GM12878 (cell line): ENCODE measurements around the gene MALRD1. TPM values are rescaled to one million over a fixed set of nuclear protein-coding genes. Genes with fewer than 3 reads are reported as not detected.

ENCODE experiments used
- ATAC-seq: fragments of 200-7000 bp; cut with Tn5 transposase; 3 replicates; pipeline ENCODE4 v1.9.1; 2020; ENCODE audit warnings: mild to moderate bottlenecking, moderate library complexity
- BruUV-seq: library from RNA; stranded (reverse); fragments of 400-500 nt; replicated peaks from 2 replicates; lab custom pipeline; 2021; lab: Mats Ljungman, UMichigan
- CTCF ChIA-PET: fragments of 300-600 bp; sonication (Branson Sonifier 250); formaldehyde crosslinking; extraction: SDS; loops from one replicate; lab custom pipeline; 2021; ENCODE audit warnings: inconsistent platforms; lab: Yijun Ruan, JAX
- POLR2A ChIA-PET: fragments of 350-600 bp; formaldehyde crosslinking; extraction: SDS; loops from one replicate; lab custom pipeline; 2021; ENCODE audit warnings: inconsistent platforms; lab: Charles Lee
- RAD21 ChIA-PET: fragments of 300-600 bp; sonication (Branson Sonifier 250); formaldehyde crosslinking; loops from one replicate; lab custom pipeline; 2023; ENCODE audit warnings: antibody characterized with exemption; ENCODE audit not compliant: unreplicated experiment; lab: Charles Lee
- SMC1A ChIA-PET: fragments of 300-600 bp; sonication (Branson Sonifier 250); formaldehyde crosslinking; loops from one replicate; lab custom pipeline; 2023; ENCODE audit not compliant: unreplicated experiment, uncharacterized antibody; lab: Charles Lee
- DNase-seq: peaks from one replicate; pipeline ENCODE4 v3.0.0-alpha.2; 2011; ENCODE audit warnings: low read depth, low spot score
- FAIRE-seq: peaks from 3 replicates; lab custom pipeline; 2011; peaks lifted over from hg19 to GRCh38; lab: Jason Lieb, UNC
- H2AFZ ChIP-seq: 2 replicates; pipeline ENCODE4 v1.6.0; 2011; ENCODE audit warnings: low read depth, low read length, control low read depth; ENCODE audit not compliant: control insufficient read depth
- H3K27ac ChIP-seq: 2 replicates; pipeline ENCODE4 v1.5.1; 2011; ENCODE audit warnings: control low read depth; ENCODE audit not compliant: control insufficient read depth, insufficient read depth
- H3K27me3 ChIP-seq, 2 experiments: replicated peaks in 1 of 2; 2 replicates each; pipeline versions ENCODE4 v1.6.0 to v1.6.1; 2011; ENCODE audit warnings: low read length in 1 of 2; ENCODE audit not compliant: control insufficient read depth in 2 of 2, insufficient read depth in 2 of 2
- H3K36me3 ChIP-seq, 2 experiments: 2 replicates each; pipeline ENCODE4 v1.5.1; 2011; ENCODE audit warnings: low read length in 1 of 2; ENCODE audit not compliant: control insufficient read depth in 2 of 2, insufficient read depth in 2 of 2
- H3K4me1 ChIP-seq: 2 replicates; pipeline ENCODE4 v1.6.1; 2011; ENCODE audit warnings: mild to moderate bottlenecking, low read length, moderate library complexity, mixed read lengths; ENCODE audit not compliant: control insufficient read depth, insufficient read depth
- H3K4me2 ChIP-seq: 2 replicates; pipeline ENCODE4 v1.6.0; 2011; ENCODE audit warnings: control low read depth; ENCODE audit not compliant: control insufficient read depth, insufficient read depth
- H3K4me3 ChIP-seq: fragments of 200-600 bp; sonication (generic); 2 replicates; pipeline ENCODE4 v1.5.1; 2016
- H3K79me2 ChIP-seq: 2 replicates; pipeline ENCODE4 v1.6.0; 2011; ENCODE audit warnings: low read length; ENCODE audit not compliant: control insufficient read depth, insufficient read depth
- H3K9ac ChIP-seq: 2 replicates; pipeline ENCODE4 v1.8.0; 2011; ENCODE audit warnings: low read length, control low read depth, mixed read lengths; ENCODE audit not compliant: control insufficient read depth, insufficient read depth
- H3K9me3 ChIP-seq: replicated peaks from 3 replicates; pipeline ENCODE4 v1.5.1; 2011; ENCODE audit warnings: mild to moderate bottlenecking, low read length; ENCODE audit not compliant: control insufficient read depth, insufficient read depth
- H4K20me1 ChIP-seq: 2 replicates; pipeline ENCODE4 v1.6.0; 2011; ENCODE audit not compliant: control insufficient read depth, insufficient read depth
- CHD2 ChIP-seq: IDR thresholded peaks from 2 replicates; pipeline ENCODE4 v1.6.1; 2011; ENCODE audit warnings: low read depth, low read length, improper control_type of control experiment, borderline replicate concordance
- MYB ChIP-seq: fragments of 150-350 bp; IDR thresholded peaks from 2 replicates; pipeline ENCODE4 v1.6.1; 2014; ENCODE audit warnings: mild to moderate bottlenecking, low read depth, low read length, borderline replicate concordance
- NR2F1 ChIP-seq: fragments of 450-650 bp; conservative IDR thresholded peaks from 2 replicates; pipeline ENCODE4 v1.6.1; 2017; ENCODE audit warnings: mild to moderate bottlenecking
- PAX8 ChIP-seq: fragments of 450-650 bp; IDR thresholded peaks from 2 replicates; pipeline ENCODE4 v1.6.1; 2017; ENCODE audit warnings: mild to moderate bottlenecking, moderate library complexity
- POLR2AphosphoS2 ChIP-seq: IDR thresholded peaks from 2 replicates; pipeline ENCODE4 v1.6.1; 2011; ENCODE audit warnings: low read depth, mild to moderate bottlenecking, low read length, improper control_type of control experiment, moderate library complexity
- RBBP5 ChIP-seq: fragments of 200-600 bp; sonication (generic); conservative IDR thresholded peaks from 2 replicates; pipeline ENCODE4 v1.6.1; 2016
- SP1 ChIP-seq: IDR thresholded peaks from one replicate; pipeline ENCODE4 v1.6.1; 2011; ENCODE audit warnings: low read depth, low read length
- STAT1 ChIP-seq: fragments of 450-650 bp; conservative IDR thresholded peaks from 2 replicates; pipeline ENCODE4 v1.6.1; 2014; ENCODE audit warnings: antibody characterized with exemption, mild to moderate bottlenecking
- SUPT20H ChIP-seq: IDR thresholded peaks from 2 replicates; pipeline ENCODE4 v1.6.1; 2011; ENCODE audit warnings: low read depth, mild to moderate bottlenecking, low read length, moderate library complexity, borderline replicate concordance; ENCODE audit not compliant: control insufficient read depth
- TCF3 ChIP-seq: IDR thresholded peaks from 2 replicates; pipeline ENCODE4 v1.6.1; 2012; ENCODE audit warnings: low read depth, mild to moderate bottlenecking, low read length, borderline replicate concordance; ENCODE audit not compliant: insufficient read depth
- WRNIP1 ChIP-seq: IDR thresholded peaks from 2 replicates; pipeline ENCODE4 v1.6.1; 2011; ENCODE audit warnings: low read depth, low read length, improper control_type of control experiment, borderline replicate concordance
- YY1 ChIP-seq: IDR thresholded peaks from 2 replicates; pipeline ENCODE4 v1.6.1; 2011; ENCODE audit warnings: low read depth, mild to moderate bottlenecking, low read length
- WGBS: methylation state at CpG from one replicate; pipeline ENCODE4 v1.1.6; 2016; ENCODE audit warnings: low lambda C conversion rate; ENCODE audit not compliant: insufficient replicate concordance, insufficient coverage; ENCODE audit errors: missing lambda C conversion rate; 5-methylcytosine and 5-hydroxymethylcytosine counted together
- in situ Hi-C: fragments of 300-500 bp; cut with MboI; formaldehyde crosslinking; loops from 9 replicates; pipeline ENCODE4 v1.14.3; 2018; ENCODE audit warnings: mixed read lengths
- intact Hi-C: fragments of 100-400 bp; cut with micrococcal nuclease; formaldehyde crosslinking; loops from one replicate; pipeline ENCODE4 v1.14.2; 2022; ENCODE audit not compliant: unreplicated experiment
- polyA plus RNA-seq, 11 experiments: library from polyadenylated mRNA; depleted of rRNA in 4 of 11; unstranded in 6 of 11; stranded (reverse) in 5 of 11; fragments of >200 nt; fragmentation: Nextera tagmentation in 4 of 11; fragmentation: Illumina TruSeq in 1 of 11; extraction: Ambion mirVana in 4 of 11; extraction: Trizol in 1 of 11; gene quantifications; 1 replicate in 1 of 11; 2 replicates in 10 of 11; pipeline versions ENCODE4 v1.2.1 to v1.2.3, GENCODE V29; 2011 to 2016; ENCODE audit warnings: inconsistent platforms in 2 of 11, missing spikeins in 2 of 11, low read depth in 1 of 11
- total RNA-seq, 4 experiments: library from RNA; depleted of rRNA in 3 of 4; stranded (reverse); fragments of >200 nt in 3 of 4; fragmentation: Illumina TruSeq in 1 of 4; extraction: Trizol in 1 of 4; gene quantifications; 2 replicates each; pipeline versions ENCODE4 v1.2.1 to v1.2.3, GENCODE V29; 2013 to 2021
- TF ChIP-seq, protein P1 (sequence below): fragments of 450-650 bp; formaldehyde crosslinking; IDR thresholded peaks from 2 replicates; pipeline ENCODE4 v1.4.0; 2020; ENCODE audit warnings: mild to moderate bottlenecking, moderate library complexity
- TF ChIP-seq, protein P2 (sequence below): fragments of 450-650 bp; IDR thresholded peaks from 2 replicates; pipeline ENCODE4 v1.6.1; 2018; ENCODE audit warnings: borderline replicate concordance, mild to moderate bottlenecking; ENCODE audit not compliant: partially characterized antibody

Gene MALRD1
- total and polyA plus RNA-seq, 10 of the 15 experiments (the other 5 are each of a cell fraction or from before 2014, with no cell fraction given): 0.12 to 6.6 (median 0.26) TPM; not detected in 2

GRCh38 chr10:19640566-19641263 lies 592.1 kb downstream of the MALRD1 start:
- H3K27ac ChIP-seq: no peak overlapping the region
- no peaks in the 10 kb centered on the region for H4K20me1 ChIP-seq
- ChIA-PET CTCF (no interaction called here), SMC1A (no interaction called here), POLR2A (no interaction called here), RAD21 (no interaction called here)
- no peak overlapping the region for H2AFZ ChIP-seq
- no peak overlapping the region for H3K4me3 ChIP-seq
- H3K4me2 ChIP-seq: no peak overlapping the region
- no peaks in the 10 kb centered on the region for H3K9me3 ChIP-seq
- no peak for ATAC-seq
- BruUV-seq: no TSS peak
- in situ Hi-C loops (no loop called here), intact Hi-C loops (no loop called here)
- no peak overlapping the region for H3K9ac ChIP-seq
- no peaks in the 10 kb centered on the region for H3K79me2 ChIP-seq
- DNase-seq: no peak
- H3K4me1 ChIP-seq: no peaks in the 10 kb centered on the region
- H3K36me3 ChIP-seq: no peaks in the 10 kb centered on the region
- FAIRE-seq: no peak
- 1% methylated on average over 3 of the region's 3 CpGs for WGBS
- no peaks in the 10 kb centered on the region for H3K27me3 ChIP-seq
- TF ChIP-seq POLR2AphosphoS2 (no peak), RBBP5 (no peak), NR2F1 (no peak), STAT1 (no peak), SP1 (no peak), CHD2 (no peak), MYB (no peak), TCF3 (no peak), YY1 (no peak), WRNIP1 (no peak), SUPT20H (no peak), PAX8 (no peak)
- TF ChIP-seq, protein P1, sequence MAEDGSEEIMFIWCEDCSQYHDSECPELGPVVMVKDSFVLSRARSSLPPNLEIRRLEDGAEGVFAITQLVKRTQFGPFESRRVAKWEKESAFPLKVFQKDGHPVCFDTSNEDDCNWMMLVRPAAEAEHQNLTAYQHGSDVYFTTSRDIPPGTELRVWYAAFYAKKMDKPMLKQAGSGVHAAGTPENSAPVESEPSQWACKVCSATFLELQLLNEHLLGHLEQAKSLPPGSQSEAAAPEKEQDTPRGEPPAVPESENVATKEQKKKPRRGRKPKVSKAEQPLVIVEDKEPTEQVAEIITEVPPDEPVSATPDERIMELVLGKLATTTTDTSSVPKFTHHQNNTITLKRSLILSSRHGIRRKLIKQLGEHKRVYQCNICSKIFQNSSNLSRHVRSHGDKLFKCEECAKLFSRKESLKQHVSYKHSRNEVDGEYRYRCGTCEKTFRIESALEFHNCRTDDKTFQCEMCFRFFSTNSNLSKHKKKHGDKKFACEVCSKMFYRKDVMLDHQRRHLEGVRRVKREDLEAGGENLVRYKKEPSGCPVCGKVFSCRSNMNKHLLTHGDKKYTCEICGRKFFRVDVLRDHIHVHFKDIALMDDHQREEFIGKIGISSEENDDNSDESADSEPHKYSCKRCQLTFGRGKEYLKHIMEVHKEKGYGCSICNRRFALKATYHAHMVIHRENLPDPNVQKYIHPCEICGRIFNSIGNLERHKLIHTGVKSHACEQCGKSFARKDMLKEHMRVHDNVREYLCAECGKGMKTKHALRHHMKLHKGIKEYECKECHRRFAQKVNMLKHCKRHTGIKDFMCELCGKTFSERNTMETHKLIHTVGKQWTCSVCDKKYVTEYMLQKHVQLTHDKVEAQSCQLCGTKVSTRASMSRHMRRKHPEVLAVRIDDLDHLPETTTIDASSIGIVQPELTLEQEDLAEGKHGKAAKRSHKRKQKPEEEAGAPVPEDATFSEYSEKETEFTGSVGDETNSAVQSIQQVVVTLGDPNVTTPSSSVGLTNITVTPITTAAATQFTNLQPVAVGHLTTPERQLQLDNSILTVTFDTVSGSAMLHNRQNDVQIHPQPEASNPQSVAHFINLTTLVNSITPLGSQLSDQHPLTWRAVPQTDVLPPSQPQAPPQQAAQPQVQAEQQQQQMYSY (CRISPR knock-in tag): no peak
- TF ChIP-seq, protein P2, sequence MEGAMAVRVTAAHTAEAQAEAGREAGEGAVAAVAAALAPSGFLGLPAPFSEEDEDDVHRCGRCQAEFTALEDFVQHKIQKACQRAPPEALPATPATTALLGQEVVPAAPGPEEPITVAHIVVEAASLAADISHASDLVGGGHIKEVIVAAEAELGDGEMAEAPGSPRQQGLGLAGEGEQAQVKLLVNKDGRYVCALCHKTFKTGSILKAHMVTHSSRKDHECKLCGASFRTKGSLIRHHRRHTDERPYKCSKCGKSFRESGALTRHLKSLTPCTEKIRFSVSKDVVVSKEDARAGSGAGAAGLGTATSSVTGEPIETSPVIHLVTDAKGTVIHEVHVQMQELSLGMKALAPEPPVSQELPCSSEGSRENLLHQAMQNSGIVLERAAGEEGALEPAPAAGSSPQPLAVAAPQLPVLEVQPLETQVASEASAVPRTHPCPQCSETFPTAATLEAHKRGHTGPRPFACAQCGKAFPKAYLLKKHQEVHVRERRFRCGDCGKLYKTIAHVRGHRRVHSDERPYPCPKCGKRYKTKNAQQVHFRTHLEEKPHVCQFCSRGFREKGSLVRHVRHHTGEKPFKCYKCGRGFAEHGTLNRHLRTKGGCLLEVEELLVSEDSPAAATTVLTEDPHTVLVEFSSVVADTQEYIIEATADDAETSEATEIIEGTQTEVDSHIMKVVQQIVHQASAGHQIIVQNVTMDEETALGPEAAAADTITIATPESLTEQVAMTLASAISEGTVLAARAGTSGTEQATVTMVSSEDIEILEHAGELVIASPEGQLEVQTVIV: no peak
